ENCODE results near the gene TAF5.
"Not testable (repeated sequence)": the region's sequence is repeated elsewhere in the genome, so short reads cannot be mapped to it uniquely, and the experiment has no call there.

The TAF5 gene

DNA sequence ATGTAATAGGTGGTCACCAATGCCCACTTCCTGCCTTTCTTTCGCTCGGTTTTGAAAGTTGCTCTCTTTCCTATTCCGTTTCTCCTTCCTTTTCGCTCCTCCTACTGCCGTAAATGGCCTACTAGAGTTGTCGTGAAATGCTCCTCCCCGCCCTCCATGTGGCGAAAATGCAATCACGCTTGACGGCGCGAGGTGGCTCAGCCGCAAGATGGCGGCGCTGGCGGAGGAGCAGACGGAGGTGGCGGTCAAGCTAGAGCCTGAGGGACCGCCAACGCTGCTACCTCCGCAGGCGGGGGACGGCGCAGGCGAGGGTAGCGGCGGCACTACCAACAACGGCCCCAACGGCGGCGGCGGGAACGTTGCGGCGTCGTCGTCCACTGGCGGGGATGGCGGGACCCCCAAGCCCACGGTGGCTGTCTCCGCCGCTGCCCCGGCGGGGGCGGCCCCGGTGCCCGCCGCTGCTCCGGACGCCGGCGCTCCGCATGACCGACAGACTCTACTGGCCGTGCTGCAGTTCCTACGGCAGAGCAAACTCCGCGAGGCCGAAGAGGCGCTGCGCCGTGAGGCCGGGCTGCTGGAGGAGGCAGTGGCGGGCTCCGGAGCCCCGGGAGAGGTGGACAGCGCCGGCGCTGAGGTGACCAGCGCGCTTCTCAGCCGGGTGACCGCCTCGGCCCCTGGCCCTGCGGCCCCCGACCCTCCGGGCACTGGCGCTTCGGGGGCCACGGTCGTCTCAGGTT, at the start of gene TAF5:
TSS of gene TAF5 (plus strand) at position 195 of the 737 bp plus-strand sequence. CDS start at position 209, 14 bp downstream.
- peak; percentile 91 for DNase-seq

DNA sequence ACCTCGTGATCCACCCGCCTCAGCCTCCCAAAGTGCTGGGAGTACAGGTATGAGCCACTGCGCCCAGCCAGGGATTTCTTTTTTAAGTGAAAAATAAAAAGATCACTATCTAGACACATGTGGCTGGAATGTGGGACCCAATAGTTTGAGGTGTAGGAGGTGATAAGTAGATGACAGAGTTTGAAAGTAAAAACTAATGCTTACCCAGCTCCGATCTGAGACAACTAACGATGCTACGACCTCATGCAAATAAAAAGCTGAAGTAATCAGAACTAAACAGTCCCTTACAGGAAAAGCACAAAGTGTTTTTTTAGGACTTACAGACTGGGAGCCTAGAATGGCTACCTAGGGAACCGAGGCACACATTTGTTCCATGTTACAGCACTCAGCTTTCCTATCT, 39.9 kb upstream of the TAF5 start:
- no peak for DNase-seq

DNA sequence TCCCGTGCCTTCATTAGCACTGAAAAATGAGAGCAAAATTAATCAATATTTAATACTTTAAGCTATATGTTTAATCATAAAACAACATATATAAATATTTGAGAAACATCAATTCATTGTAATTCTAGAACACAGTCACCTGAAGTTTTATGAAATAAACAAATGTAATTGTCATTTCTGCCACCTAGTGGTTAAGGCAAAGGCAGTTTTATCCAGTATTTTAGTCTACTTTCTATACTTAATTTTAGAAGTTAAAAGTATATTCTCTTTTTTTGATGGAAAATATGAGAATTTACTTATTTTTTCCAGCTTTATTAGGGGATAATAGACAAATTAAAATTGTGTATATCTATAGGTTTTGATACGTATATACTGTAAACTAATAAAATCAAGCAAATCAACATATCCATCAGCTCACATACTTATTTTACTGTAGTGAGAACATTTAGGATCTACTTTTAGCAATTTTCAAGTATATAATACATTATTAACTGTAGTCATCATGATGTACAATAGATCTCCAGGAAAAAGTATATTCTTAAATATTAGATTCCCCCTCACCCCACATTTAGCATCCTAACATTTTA, 33.7 kb upstream of the TAF5 start:
- DNase-seq, result no peak

DNA sequence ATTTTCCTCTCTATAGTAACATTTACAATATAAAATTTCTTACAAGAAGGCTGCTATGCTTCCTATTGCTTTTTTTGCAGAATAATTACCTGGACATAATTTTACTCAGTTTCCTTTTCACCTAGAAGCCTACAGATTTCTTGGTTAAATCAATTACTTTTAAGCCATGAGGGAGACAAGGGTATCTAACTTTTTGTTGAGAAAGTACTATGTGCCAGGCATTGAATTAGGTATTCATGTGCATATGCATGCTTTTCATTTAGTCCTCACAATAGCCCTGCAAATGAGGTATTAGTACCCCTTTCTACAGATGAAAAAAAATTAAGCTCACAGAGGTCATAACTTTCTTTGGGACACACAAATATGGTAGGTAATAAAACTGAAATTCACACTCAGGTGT, 33.2 kb upstream of the TAF5 start:
- DNase-seq, result no peak

DNA sequence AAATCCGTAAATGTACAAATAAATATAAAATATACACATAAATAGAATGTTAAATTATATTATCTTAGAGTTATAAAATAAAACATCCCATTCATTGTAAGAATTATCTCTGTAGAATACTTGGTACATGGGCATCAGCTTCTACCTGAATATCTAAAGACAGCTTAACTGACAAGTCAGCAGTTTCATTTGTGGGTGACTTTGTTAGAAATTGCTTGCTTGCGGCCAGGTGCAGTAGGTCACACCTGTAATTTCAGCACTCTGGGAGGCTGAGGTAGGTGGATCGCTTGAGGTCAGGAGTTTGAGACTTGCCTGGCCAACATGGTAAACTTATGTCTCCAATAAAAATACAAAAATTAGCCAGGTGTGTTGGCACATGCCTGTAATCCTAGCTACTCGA, 31.4 kb upstream of the TAF5 start:
- DNase-seq, result peak; percentile 15

DNA sequence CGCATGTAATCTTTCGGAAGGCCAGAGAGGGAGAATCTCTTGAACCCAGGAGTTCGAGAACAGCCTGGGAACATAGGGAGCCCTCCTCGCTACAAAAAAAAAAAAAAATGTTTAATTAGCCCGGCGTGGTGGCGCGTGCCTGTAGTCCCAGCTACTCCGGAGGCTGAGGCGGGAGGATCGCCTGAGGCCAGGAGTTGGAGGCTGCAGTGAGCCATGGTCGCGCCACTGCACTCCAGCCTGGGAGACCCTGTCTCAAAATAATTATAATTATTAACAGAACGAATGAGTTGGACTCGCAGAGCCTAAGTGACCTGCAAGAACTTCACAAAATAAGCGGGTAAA, 17.6 kb upstream of the TAF5 start:
- DNase-seq, result no peak

DNA sequence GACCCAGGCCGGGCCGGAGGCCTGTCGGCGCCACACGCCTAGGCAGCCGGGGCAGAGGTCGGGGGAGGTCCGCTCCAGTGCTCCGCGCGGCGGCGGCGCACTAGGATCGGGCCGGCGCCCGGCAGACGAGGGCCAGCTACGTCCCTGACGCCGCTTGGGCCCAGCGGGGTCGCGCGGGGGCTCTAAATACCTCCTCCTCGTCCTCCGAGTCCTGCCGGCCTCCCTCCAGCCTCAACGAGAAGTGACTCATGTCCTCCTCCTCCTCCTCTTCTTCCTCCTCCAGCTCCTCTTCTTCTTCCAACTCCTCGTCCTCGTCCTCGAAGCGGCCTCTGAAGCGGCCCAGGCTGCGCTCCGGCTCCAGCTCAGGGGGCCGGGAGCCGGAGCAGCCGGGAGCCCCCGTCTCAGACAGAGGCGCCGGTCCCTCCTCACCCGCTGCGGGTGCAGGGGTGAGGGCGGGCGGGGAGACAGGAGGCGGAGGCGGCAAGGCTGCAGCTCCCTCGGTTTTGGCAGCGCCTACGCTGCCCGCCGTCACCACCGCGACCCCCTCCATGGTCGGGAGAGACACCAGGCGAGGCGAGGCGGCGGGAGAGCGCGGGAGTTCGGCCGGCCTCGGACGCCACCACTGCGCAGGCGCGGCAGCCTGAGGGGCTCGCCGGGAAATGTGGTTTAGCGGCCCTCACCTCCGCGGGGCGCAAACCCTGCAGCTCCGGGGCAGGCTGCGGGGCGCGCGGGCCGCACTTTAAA, 17.1 kb upstream of the TAF5 start, which contains the start of gene PCGF6:
TSS of gene PCGF6 (minus strand) at position 624 of the 744 bp plus-strand sequence. CDS start at position 550, 74 bp downstream.
- peak; percentile 94 for DNase-seq

DNA sequence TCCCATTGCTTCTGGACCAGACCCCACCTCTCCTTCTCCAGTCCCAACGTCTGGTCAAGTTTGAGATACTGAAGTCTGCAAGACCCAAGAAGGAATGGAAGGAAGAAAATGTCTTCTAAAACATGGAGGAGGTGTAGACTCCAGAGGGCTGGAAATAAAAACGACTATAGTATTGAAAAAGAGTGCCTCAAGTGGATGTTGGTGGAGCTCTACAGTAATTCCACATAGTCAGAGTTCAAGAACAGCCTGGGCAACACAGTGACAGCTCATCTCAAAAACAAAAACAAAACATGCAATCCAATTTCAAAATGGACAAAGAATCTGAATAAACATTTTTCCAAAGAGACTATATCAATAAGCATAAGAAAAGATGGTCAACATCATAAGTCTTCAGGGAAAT, 14.5 kb upstream of the TAF5 start:
- no peak for DNase-seq

DNA sequence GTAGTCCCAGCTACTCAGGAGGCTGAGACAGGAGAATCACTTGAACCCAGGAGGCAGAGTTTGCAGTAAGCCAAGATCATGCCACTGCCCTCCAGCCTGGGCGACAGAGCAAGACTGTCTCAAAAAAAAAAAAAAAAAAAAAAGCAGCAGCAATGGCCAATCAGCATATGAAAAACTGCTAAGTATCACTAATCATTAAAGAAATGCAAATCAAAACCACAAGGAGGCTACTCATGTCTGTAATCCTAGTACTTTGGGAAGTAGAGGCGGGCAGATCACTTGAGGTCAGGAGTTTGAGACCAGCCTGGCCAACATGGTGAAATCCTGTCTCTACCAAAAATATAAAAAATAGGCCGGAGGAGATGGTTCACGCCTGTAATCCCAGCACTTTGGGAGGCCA, 13.2 kb upstream of the TAF5 start:
- peak; percentile 15 for DNase-seq

DNA sequence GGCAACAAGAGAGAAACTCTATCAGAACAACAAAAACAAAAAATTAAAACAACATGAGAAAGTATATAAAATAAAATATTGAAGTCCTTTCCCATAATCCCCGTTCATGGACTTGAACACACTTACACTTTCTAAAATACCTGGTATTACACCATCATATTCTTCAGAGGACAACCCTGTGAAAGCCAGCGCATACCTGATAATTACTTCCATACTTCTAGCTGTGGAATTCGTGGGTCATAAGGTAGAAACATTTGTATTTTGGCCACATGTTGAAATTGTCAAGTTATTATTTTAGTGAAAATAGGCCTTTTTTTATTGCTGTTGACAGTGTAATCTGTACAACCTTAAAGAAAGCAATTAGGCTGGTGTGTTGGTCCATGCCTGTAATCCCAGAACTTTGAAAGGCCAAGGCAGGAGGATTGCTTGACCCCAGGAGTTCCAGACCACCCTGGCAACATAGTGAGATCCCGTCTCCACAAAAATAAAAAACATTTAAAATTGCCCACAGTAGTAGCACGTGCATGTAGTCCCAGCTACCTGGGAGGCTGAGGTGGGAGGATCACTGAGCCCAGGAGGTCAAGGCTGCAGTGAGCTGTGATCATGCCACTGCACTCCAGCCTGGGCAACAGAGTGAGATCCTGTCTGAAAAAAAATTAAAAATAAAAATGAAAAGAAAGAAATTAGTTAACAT, 11.7 kb upstream of the TAF5 start:
- DNase-seq, result no peak

DNA sequence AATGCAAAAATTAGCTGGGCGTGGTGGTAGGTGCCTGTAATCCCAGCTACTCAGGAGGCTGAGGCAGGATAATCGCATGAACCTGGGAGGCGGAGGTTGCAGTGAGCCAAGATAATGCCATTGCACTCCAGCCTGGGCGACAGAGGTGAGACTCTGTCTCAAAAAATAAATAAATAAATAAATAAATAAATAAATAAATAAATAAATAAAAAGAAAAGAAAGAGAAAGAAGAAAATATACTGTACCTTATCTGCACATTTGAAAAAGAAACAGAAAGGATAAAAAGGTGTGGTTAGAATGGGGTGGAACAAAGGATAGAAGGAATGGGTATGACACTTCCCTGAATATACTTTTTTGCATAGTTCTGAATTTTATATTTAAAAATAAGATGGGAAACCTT, 8.3 kb upstream of the TAF5 start:
- not testable (repeated sequence) for DNase-seq

DNA sequence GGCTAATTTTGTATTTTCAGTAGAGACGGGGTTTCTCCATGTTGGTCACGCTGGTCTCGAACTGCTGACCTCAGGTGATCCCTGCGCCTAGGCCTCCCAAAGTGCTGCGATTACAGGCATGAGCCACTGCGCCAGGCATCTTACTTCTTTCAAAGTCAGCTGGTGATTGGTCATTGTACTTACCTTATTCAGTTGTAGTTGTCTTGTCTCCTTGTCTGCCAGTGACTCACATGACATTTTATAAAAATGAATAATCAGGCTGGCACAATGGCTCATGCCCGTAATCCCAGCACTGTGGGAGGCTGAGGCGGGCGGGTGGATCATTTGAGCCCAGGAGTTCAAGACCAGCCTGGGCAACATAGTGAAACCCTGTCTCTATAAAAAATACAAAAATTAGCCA, 7.0 kb upstream of the TAF5 start:
- DNase-seq, result not testable (repeated sequence)

DNA sequence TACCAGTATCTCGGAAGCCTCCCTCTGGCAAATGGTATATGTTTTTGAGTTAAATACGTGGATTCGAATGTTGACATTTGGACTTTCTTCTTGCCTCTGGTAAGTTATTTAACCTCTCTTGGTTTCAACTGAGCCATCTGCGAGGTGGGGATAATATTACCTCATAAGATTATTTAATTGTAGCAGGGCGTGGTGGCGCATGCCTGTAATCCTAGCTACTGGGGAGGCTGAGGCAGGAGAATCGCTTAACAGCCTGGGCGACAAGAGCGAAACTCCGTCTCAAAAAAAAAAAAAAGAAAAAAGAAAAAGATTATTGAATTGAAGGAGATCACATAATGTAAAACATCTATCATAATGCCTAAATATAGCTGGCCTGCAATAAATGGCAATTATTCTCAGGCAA, 396 bp upstream of the TAF5 start:
- peak; percentile 57 for DNase-seq

DNA sequence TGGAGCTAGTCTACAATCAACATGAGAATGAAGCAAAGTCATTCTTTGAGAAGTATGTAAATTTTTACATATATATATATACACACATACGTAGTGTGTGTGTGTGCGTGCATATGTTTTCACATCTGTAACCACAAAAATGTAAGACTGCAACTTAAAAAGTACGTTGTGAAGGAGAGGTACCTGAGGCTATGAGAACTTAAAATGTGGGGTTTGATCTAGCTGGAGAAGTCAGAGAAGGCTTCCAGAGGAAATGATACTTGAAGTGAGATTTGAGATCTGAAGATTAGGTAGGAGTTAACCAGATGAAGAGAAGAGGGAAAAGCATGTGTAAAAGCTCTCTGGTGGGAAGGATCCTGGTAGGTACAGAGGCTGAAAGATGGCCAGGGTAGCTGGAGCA, 5.8 kb downstream of the TAF5 start:
- DNase-seq, result no peak

DNA sequence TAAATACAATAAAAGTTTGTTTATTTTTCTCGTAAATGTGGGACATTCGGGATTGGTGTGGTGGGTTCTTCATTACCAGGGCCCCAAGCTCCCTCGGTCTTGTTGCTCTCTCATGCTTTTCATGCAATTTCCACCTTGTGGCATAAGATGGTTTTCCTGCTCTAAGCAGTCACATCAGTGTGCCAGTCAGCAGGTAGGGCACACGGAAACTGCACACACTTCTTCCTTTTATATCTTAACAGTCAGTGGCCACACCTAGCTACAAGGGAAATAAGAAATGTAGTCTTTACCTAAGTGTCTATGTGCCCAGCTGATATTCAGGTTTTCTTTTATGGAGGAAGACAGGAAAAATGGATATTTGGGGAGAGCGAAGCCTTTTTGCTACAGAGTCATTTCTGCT, 6.5 kb downstream of the TAF5 start:
- DNase-seq, result no peak

DNA sequence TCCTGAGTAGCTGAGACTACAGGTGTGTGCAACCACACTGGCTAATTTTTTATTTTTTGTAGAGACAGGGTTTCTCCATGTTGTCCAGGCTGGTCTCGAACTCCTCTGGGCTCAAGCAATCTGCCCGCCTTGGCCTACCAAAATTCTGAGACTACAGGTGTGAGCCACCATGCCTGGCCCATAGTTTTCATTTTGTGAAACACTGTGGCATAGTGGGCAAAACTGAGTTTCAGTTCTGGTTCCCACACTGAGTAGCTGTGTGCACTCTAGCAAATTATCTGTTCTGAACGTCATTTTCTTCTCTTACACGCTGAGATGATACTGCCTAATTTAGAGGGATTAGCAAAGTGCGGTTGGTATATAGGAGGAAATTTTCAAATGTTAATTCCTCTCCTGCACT, 15.0 kb downstream of the TAF5 start:
- no peak for DNase-seq

DNA sequence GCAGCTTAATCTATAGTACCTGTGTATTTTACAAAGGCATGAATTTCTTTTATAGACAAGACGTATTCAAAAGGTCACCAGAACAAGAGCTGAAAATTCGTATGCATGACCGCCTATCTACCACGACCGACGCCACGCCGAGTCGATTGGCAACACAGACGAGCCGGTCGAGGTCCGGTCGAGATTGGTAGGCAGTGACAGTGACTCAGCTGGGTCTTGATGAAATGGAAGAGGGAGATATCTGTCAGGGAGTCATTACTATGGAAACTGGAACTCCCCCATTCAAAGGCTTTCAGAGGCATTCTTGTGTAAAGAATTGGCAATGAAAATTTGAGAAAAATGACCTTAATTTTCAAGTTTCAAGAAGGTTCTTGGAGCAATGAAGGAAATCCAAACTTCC, 26.4 kb downstream of the TAF5 start:
- peak; percentile 40 for DNase-seq

DNA sequence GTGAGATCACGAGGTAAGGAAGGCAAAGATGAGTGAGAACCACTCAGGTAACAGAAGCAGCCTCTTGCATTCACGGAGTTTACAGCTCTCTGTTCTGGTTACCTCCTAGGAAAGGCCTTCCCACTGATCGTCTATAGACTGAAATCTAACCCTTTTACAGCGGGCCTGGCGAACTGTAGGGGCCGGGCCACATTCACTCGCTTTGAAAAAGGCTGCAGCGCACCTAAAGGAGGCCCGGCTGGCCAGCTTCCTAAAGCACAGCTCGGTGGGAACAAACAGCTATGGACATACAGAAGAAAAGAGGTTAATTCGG, 27.9 kb downstream of the TAF5 start:
- DNase-seq, result no peak

DNA sequence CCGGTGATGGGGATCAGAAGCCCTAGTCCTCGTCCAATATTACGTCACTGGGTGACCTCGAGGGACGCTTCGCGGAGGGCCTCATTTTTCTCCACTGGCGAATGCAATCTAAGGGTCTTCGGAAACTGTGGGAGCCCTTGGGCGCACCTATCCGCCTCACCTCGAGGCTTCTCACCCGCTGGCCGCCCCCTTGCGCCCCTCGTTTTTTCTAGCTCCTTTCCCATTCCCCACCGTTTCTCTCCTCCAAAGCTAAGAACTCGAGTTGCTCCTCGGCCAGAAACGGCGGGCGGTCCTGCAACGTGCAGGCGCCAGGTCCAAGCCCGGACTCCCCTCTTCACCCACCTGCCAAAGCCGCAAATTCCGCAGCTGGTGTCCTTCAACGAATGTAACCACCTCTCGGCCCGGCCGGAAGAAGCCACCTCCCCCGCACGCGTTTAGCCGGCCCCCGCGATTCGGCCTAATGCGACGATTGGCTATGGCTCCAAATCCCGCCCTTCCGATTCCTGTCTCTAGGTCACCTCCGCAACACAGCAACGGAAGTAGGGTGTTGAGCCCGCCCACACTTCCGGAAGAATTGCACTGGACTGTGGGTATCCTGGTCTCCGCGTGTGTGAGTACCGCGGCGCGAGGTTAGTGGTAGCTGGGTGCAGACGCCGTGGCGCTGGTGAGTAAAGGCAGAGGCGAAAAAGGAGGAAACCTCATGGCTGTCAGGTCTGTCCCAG, 28.5 kb downstream of the TAF5 start, which contains the start of the genes ATP5MK and PDCD11:
TSS of gene ATP5MK (minus strand) at position 409 of the 722 bp plus-strand sequence. CDS start 4,018 bp downstream, outside the sequence.
TSS of gene PDCD11 (plus strand) at position 560 of the 722 bp plus-strand sequence. CDS start 1,801 bp downstream, outside the sequence.
- peak; percentile 96 for DNase-seq

DNA sequence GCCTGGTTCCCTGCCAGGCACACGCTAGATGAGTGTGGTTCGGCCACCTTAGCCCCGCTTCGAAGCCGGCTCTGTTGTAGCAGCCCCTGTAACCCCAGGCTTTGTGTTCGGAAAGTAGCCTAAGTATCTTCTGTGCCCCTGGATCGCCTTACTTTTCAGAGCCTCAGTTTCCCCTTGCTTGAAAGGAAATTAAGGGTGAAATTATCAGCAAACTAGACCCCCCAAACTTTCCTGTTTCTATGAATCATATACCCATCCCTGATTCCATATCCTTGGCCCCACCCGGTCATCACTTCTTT, 29.0 kb downstream of the TAF5 start:
- no peak for DNase-seq

DNA sequence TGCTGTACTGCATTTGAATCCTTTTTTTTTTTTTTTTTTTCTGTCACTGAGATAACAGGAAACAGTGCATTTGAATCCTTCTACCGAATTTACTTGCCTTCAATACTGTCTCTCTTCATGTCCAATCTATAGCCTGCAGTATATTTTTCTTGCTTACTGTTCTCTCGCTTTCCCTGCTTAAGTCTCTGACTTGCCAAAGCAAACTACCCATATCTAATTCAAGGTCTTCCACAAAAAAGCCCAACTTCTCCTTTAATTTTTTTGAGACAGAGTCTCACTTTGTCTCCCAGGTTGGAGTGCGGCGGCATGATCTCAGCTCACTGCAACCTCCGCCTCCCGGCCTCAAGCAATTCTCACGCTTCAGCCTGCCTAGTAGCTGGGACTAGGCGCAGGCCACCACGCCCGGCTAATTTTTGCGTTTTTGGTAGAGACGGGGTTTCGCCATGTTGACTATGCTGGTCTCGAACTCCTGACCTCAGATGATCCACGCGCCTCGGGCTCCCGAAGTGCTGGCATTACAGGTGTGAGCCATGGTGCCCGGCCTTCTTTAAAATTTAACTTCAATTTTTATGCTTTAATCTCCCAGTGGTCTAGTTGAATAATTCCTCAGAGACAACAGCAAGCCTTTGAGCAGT, 29.5 kb downstream of the TAF5 start:
- peak; percentile 41 for DNase-seq

DNA sequence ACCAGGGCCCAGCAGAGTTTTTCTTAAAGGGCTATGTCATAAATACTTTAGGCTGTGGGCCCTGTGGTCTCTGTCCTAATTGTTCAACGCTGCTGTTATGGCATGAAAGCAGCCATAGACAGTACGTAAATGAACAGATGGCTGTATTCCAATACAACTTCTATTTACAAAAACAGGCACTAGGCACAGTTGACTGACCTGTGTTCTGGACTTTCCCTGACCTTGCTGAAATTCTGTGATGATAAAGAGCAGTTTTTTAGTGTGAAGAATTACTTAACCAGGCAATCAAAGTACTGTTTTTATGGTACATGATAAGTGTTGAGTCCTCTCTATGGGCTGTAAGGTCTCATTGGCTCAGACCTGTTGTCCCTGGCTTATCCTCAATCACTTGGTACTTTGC, 45.8 kb downstream of the TAF5 start:
- no peak for DNase-seq

Measured in activated CD8-positive, alpha-beta memory T cell treated with anti-CD3 and anti-CD28 coated beads for 24 hours (primary cell).